GM18951 (cell line): ENCODE measurements around the gene CYLD.

Experiments used
- POLR2A ChIP-seq: IDR thresholded peaks from 4 replicates; pipeline ENCODE4 v1.6.1; 2011; ENCODE audit warnings: mild to moderate bottlenecking; ENCODE audit not compliant: insufficient read length, insufficient read depth; ENCODE audit errors: extremely low read depth
- in situ Hi-C: fragments of 300-500 bp; cut with MboI; formaldehyde crosslinking; loops from one replicate; pipeline ENCODE4 v1.12.0; 2022; ENCODE audit warnings: low sequenced_read_pairs, mixed read lengths, inconsistent platforms; ENCODE audit not compliant: unreplicated experiment

Gene CYLD

DNA sequence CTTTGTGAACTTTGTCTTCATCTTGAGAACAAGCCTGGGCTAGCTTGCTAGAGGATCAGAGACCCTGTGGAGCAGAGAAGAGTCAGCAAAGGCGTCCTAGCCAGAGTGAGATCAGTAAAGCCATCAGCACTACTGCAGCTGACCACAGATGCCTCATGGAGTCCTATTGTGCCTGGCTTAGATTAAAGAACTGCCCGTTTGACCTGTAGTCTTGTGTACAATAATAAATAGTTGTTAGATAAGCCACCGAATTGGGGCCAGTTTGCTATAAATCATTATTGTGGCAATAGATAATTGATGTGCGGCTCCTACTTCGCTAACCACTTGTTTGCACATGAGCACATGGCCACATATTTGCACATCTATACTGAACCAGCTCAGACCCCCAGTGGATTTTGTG lies 103.0 kb downstream of the CYLD start:
- TF ChIP-seq POLR2A, result no peak
- in situ Hi-C loops, result loop anchor here (25.0 kb wide), 1 partner anchor 917 kb away; no protein-coding TSS in a partner anchor

DNA sequence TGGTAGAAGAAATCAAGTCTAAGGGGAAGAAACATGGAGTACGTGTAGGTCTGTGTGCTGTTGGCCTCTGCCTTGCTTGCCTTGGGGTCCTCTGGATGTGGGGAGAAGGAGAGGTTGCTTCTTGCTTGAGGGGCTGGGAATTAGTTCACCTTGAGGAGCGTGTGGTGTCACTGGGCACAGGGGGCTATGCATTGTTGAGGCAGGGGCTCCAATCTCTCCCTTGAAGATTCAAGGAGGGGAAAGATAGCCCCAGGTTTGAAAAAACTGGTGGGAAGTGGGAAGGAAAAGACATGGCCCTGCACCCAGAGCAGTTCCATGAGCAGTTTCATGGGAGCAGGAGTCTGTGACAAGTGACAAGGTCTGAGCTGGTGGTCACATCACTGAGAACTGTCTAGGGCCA lies 103.4 kb downstream of the CYLD start:
- in situ Hi-C loops, result loop anchor here (25.0 kb wide), 1 partner anchor 917 kb away; no protein-coding TSS in a partner anchor

DNA sequence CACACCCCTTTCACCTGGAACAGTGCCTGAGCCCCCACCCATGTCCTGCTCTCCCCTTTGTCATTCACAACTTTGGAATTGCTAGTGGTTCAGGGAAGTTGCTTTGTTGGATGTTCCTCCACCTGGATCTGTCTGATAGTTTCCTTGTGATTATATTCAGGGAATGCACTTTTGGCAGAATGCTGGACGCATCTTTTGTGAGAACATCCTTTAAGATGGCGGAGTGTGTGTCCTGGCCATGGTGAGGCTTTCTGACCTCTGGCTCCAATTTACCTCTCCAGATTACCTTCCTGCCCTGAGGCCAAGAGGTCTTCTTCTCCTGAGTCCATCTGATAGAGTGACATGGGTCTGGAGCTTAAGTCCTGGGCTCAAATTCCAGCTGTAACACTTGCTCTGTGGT lies 104.6 kb downstream of the CYLD start:
- in situ Hi-C loops, result loop anchor here (25.0 kb wide), 1 partner anchor 916 kb away; no protein-coding TSS in a partner anchor
- TF ChIP-seq POLR2A, result no peak

More for the DNA sequence above, 103.4 kb downstream of the CYLD start:
- no peak for TF ChIP-seq POLR2A

DNA sequence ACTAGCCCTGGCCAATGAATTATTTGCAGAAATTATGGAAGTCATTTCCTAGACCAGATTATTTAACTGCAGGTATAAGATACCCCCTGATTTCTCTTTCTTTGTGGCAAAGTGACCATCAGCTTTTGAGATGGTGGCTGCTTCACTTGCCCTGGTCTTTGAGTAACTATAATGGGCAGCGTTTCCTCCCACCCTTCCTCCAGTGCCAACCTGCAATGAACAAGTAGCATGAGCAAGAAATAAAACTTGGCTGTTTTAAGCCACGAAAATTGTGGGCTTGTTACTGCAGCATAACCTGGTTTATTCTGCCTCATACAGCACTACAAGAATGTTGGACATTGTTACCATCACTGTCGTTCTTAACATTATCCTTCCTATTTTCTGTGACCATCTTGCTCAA lies 105.3 kb downstream of the CYLD start:
- in situ Hi-C loops, result loop anchor here (25.0 kb wide), 1 partner anchor 915 kb away; no protein-coding TSS in a partner anchor
- no peak for TF ChIP-seq POLR2A

- TF ChIP-seq POLR2A, result no peak
- in situ Hi-C loops, result loop anchor here (25.0 kb wide), 1 partner anchor 913 kb away; no protein-coding TSS in a partner anchor
Observed at GRCh38 chr16:50848755-50849514, 107.0 kb downstream of the CYLD start.
